ENCODE results near the gene APOC4. TPM values are rescaled to one million over a fixed set of nuclear protein-coding genes. Genes with fewer than 3 reads are reported as not detected.

Gene APOC4
- total and polyA plus RNA-seq, 2 experiments from 2014 or later: not detected

DNA sequence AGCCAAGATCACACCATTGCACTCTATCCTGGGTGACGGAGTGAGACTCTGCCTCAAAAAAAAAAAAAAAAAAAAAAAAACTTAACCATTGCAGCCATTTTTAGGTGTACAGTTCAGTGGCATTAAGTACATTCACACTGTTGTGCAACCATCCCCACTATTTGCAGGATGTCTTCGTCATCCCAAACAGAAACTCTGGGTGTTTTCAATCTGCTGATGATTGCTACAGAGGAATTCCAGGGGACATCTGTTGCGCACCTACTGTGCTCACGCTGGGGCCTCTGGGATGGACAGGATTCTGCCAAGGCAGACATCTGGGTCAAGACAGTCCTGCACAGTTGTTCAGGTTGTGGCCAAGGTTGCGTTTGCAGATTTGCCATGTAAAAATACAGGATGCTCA lies 2.4 kb upstream of the APOC4 start (continued):
- TF ChIP-seq, protein P1, sequence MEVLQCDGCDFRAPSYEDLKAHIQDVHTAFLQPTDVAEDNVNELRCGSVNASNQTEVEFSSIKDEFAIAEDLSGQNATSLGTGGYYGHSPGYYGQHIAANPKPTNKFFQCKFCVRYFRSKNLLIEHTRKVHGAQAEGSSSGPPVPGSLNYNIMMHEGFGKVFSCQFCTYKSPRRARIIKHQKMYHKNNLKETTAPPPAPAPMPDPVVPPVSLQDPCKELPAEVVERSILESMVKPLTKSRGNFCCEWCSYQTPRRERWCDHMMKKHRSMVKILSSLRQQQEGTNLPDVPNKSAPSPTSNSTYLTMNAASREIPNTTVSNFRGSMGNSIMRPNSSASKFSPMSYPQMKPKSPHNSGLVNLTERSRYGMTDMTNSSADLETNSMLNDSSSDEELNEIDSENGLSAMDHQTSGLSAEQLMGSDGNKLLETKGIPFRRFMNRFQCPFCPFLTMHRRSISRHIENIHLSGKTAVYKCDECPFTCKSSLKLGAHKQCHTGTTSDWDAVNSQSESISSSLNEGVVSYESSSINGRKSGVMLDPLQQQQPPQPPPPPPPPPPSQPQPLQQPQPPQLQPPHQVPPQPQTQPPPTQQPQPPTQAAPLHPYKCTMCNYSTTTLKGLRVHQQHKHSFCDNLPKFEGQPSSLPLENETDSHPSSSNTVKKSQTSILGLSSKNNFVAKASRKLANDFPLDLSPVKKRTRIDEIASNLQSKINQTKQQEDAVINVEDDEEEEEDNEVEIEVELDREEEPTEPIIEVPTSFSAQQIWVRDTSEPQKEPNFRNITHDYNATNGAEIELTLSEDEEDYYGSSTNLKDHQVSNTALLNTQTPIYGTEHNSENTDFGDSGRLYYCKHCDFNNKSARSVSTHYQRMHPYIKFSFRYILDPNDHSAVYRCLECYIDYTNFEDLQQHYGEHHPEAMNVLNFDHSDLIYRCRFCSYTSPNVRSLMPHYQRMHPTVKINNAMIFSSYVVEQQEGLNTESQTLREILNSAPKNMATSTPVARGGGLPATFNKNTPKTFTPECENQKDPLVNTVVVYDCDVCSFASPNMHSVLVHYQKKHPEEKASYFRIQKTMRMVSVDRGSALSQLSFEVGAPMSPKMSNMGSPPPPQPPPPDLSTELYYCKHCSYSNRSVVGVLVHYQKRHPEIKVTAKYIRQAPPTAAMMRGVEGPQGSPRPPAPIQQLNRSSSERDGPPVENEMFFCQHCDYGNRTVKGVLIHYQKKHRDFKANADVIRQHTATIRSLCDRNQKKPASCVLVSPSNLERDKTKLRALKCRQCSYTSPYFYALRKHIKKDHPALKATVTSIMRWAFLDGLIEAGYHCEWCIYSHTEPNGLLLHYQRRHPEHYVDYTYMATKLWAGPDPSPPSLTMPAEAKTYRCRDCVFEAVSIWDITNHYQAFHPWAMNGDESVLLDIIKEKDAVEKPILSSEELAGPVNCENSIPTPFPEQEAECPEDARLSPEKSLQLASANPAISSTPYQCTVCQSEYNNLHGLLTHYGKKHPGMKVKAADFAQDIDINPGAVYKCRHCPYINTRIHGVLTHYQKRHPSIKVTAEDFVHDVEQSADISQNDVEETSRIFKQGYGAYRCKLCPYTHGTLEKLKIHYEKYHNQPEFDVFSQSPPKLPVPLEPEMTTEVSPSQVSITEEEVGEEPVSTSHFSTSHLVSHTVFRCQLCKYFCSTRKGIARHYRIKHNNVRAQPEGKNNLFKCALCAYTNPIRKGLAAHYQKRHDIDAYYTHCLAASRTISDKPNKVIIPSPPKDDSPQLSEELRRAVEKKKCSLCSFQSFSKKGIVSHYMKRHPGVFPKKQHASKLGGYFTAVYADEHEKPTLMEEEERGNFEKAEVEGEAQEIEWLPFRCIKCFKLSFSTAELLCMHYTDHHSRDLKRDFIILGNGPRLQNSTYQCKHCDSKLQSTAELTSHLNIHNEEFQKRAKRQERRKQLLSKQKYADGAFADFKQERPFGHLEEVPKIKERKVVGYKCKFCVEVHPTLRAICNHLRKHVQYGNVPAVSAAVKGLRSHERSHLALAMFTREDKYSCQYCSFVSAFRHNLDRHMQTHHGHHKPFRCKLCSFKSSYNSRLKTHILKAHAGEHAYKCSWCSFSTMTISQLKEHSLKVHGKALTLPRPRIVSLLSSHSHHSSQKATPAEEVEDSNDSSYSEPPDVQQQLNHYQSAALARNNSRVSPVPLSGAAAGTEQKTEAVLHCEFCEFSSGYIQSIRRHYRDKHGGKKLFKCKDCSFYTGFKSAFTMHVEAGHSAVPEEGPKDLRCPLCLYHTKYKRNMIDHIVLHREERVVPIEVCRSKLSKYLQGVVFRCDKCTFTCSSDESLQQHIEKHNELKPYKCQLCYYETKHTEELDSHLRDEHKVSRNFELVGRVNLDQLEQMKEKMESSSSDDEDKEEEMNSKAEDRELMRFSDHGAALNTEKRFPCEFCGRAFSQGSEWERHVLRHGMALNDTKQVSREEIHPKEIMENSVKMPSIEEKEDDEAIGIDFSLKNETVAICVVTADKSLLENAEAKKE (CRISPR knock-in tag; IDR thresholded peaks at IDR 0.05): no peak
- TF ChIP-seq JUNB (IDR thresholded peaks at IDR 0.05; ENCODE audit: unreplicated experiment) (no peak), STAT1 (IDR thresholded peaks at IDR 0.05; ENCODE audit: unreplicated experiment) (no peak)

- H3K4me3 ChIP-seq: no peak overlapping the region
- no peaks in the 10 kb centered on the region; the same call in 2 of the 3 replicates for H3K9me3 Mint-ChIP-seq
- H3K4me1 ChIP-seq (ENCODE audit: insufficient read depth): no peaks in the 10 kb centered on the region
- H3K27me3 Mint-ChIP-seq (ENCODE audit: insufficient read depth, low read depth, poor library complexity): peaks cover 12% of the 10 kb centered on the region
- no peak overlapping the region for H3K27ac ChIP-seq (ENCODE audit: low read depth)
- H3K79me2 ChIP-seq (replicated peaks; ENCODE audit: insufficient read depth): no peaks in the 10 kb centered on the region
- no peaks in the 10 kb centered on the region for H4K20me1 ChIP-seq (replicated peaks; ENCODE audit: insufficient read depth)
- H3K9me2 ChIP-seq (ENCODE audit: insufficient read depth): no peaks in the 10 kb centered on the region
- no peaks in the 10 kb centered on the region for H3K36me3 ChIP-seq (ENCODE audit: insufficient read depth)
- H3K36me3 Mint-ChIP-seq (ENCODE audit: low read depth): no peaks in the 10 kb centered on the region; the same call in 2 of the 3 replicates
- H2AFZ ChIP-seq: no peak overlapping the region
- ATAC-seq (no peak; the same call in 2 of the 3 replicates), DNase-seq (ENCODE audit: low spot score) (no peak)
- no peak overlapping the region for H3K4me3 Mint-ChIP-seq
- no peak overlapping the region for H3K27ac Mint-ChIP-seq
- H3K27me3 ChIP-seq (ENCODE audit: insufficient read depth): no peaks in the 10 kb centered on the region
- H3F3A ChIP-seq (replicated peaks; ENCODE audit: low read depth): no peaks in the 10 kb centered on the region
- TF ChIP-seq ZNF331 (CRISPR knock-in tag; IDR thresholded peaks at IDR 0.05; ENCODE audit: low read depth) (no peak), ZNF114 (CRISPR knock-in tag; IDR thresholded peaks at IDR 0.05) (no peak), REST (IDR thresholded peaks at IDR 0.05; ENCODE audit: unreplicated experiment) (no peak)
- no peaks in the 10 kb centered on the region for H3K4me1 Mint-ChIP-seq
- no peak overlapping the region for H3K4me2 ChIP-seq
Measured at GRCh38 chr19:44943801-44944249, 1.8 kb downstream of the APOC4 start.

All from GM23338 (cell line).